ENCODE data around the gene TUT4.

TUT4 gene

GRCh38 chr1:52403566-52404115 is 149.3 kb downstream of the TUT4 start:
- DNase-seq: peak; percentile 62

- DNase-seq: no peak
Observed at GRCh38 chr1:52402860-52403240, 150.0 kb downstream of the TUT4 start.

GRCh38 chr1:52400131-52400530 is 152.8 kb downstream of the TUT4 start:
- DNase-seq: no peak

DNA sequence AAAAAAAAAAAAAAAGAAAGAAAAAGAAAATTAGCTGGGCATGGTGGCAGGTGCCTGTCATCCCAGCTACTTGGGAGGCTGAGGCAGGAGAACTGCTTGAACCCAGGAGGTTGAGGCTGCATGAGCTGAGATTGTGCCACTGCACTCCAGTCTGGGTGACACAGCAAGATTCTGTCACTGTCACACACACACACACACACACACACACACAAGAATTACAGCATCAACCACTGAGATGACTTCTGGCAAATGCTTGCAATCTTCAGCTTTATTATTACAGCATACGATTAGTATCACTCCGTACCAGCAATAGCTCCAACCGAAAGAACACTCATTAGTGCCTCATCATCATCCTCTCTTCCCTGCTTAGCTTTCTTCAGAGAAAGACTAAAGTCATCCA is 153.3 kb downstream of the TUT4 start:
- no peak for DNase-seq

DNA sequence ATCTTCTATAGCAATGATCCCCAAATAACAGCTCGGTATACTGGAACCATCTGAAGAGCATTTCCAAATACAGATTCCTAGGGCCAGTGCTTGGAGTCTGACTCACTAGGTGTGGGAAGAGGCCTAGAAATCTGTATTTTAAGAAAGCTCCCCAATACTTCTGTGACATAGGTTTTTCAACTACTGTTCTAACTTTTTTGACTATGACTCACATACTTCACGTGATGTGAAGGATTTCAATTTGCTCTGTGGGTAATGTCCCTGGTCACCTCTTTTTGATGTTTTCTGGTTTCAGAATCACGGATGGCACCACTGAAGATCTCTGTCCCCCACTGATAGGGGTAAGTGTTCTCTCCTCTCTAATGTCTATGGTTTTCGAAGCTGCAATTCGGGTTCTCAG is 159.7 kb downstream of the TUT4 start:
- no peak for DNase-seq

DNA sequence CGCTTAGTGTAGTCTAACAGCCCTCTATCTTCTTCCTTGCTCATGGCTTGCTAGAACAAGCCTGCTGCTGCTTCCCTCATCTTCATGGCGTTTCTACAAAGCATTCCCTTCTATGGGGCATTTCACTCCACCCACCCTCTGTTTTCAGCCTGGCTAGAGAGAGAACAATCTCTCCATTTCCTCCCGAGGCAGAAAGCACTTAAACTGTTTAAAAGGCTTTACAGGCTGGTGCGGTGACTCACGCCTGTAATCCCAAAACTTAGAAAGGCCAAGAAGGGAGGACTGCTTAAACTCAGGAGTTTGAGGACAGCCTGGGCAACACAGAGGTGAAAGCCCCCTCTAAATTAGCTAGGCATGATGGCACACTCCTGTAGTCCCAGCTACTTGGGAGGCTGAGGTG is 166.4 kb downstream of the TUT4 start:
- DNase-seq: no peak

- no peak for DNase-seq
Observed at GRCh38 chr1:52385376-52385775, 167.5 kb downstream of the TUT4 start.
